Measurements from ENCODE around the gene NFKBIZ.
"Not testable (repeated sequence)": the region's sequence is repeated elsewhere in the genome, so short reads cannot be mapped to it uniquely, and the experiment has no call there.

NFKBIZ gene

DNA sequence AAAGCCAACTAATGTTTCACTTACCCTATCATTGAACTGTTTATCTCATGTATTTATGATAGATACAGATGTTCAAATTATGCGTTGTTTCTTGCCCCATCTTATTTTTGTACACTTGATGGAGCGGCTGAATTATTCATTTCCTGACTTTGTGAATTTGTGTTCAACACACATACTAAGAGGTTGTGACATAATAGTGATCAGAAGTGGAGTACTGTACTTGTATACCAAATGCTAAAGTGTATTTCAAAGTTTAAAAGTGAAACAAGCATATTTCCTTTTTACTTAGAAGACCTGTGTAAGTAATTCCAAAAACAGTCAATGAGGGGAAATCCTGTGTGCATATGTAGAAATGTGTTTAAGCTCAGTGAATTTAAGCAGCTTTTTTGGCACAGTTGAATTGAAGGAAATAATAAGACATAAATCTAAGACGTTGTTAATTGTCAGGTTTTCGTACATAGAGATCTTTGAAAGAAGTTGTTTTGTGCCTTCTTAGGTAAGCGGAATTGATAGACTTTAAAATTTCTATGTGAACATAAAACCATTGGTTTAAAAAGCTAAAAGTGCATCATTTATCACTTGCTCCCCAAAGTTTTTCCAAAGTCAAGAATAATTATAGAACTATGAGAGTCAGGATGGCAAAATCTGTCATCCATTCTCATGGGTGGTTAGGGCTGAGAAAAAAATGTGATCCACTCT, 1.9 kb downstream of the NFKBIZ start:
- no peak for DNase-seq

GRCh38 chr3:101851850-101852714, 2.8 kb downstream of the NFKBIZ start:
- DNase-seq = no peak

GRCh38 chr3:101852983-101853840, 3.9 kb downstream of the NFKBIZ start:
- DNase-seq = no peak

DNA sequence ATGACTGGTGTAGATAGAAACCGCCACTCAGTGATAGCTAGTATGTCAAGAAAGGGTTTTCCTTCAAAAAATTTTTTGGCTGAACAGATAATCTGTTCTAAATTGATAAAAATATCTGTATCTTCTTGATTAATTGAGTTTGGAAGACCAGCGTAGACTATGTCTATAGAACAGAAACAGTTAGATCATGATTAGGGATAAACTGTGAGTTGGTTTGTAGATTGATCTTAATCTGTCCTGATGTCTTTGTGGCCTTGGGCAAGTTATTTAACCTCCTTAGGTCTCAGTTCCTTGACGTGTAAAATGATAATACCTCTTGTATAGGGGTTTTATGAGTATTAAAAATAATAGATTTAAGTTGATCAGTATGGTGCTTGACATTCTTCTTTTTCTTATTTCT, 4.7 kb downstream of the NFKBIZ start:
- no peak for DNase-seq

DNA sequence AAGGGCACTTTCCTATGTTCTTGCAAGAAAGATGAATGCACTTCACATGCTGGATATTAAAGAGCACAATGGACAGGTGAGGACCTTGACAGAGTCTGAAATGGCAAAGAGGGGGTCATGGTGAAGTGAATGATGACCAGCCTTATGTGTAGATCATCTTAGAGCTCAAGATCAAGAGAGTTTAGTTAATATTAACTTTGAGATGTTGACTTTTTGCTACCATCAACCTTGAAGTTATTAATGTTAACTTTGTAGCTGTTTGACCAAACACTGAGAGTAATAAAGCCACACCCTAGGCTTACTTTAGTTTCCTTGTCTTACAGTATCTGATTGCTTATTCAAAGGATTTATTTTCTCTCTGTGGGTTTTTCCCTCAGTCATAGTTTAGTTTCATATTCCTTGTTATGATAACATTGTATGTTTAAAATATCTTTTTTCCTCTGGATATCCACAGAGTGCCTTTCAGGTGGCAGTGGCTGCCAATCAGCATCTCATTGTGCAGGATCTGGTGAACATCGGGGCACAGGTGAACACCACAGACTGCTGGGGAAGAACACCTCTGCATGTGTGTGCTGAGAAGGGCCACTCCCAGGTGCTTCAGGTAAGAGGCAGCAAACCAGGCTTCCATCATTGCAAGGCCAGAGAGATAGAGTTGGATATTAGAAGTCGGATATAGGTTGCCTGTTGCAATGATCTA, 5.4 kb downstream of the NFKBIZ start:
- no peak for DNase-seq

GRCh38 chr3:101857301-101857741, 8.0 kb downstream of the NFKBIZ start:
- DNase-seq = no peak

DNA sequence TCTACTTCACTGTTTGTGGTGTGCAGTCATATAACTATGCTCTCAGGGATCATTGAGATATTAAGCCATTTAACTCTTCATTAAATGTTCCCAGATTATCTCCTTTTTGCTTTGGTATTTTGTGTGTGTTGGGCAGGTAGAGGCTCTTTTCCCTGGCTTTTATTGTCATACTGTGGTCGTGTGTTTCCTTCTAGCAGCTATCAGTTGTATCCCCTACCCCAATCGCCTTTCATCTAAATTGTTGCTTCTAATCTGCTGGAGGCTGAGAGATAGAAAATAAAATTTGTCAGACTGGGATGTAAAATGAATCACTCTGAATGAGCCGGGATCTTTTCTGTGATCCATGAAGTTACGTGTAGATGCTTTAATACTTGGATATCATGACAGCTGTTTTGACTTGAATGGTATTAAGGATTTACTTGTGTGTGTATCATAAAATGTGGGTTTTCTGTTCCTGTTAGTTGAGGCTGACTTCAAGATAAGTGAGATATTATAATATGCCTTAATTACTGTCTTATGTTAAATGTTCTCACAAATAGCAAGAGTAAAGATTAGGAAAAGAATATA, 9.2 kb downstream of the NFKBIZ start:
- DNase-seq = no peak

DNA sequence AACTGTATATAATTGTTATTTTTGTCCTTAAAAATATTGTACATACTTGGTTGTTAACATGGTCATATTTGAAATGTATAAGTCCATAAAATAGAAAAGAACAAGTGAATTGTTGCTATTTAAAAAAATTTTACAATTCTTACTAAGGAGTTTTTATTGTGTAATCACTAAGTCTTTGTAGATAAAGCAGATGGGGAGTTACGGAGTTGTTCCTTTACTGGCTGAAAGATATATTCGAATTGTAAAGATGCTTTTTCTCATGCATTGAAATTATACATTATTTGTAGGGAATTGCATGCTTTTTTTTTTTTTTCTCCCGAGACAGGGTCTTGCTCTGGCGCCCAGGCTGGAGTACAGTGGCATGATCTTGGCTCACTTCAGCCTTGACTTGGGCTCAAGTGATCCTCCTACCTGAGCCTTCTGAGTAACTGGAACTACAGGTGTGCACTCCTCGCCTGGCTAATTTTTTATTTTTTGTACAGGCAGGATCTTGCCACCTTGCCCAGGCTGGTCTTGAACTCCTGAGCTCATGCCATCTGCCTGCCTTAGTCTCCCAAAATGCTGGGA, 10.7 kb downstream of the NFKBIZ start:
- DNase-seq = no peak

DNA sequence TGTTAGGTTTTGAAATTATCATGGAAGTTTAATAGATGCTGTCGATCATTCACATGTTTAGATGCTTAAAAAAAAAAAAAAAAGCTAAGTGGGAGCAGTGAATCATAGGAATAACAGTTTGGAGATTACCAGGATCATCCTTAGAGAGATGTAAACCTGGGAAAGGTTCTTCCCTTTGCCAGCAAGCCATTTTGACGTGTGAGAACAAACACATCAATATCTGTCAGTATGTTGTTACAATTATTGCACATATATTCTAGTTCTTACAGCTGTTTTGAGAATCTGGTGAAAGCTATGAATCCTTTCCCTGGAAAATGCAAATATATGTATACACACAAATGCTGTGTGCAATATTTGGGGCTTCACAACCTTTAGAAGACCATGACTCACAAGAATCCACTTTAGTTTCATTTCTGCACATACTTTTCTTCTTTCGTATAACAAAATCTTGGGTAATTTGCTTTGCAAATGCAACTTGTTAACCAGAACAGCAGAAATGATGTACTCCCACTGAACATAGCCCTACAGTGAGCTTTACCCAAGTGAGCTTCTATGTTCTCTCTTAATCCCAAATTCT, 12.0 kb downstream of the NFKBIZ start:
- DNase-seq = no peak

- no peak for DNase-seq
These were observed 12.6 kb downstream of the NFKBIZ start for GRCh38 chr3:101861789-101862415.

- no peak for DNase-seq
These were observed 13.3 kb downstream of the NFKBIZ start for GRCh38 chr3:101862416-101863165.

DNA sequence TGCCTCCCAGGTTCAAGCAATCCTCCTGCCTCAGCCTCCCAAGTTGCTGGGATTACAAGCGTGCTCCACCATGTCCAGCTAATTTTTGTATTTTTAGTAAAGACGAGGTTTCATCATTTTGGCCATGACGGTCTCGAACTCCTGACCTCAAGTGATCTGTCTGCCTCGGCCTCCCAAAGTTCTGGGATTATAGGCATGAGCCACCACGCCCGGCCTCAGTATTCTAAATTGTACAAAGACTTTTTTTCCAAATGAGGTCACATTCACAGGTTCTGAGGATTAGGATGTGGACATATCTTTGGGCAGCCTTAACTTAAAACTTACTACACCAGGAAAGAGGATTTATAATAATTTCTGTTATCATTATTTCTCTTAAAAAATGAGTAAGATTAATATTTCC, 15.6 kb downstream of the NFKBIZ start:
- DNase-seq = not testable (repeated sequence)

- no peak for DNase-seq
These were observed 16.6 kb downstream of the NFKBIZ start for GRCh38 chr3:101865751-101866509.

GRCh38 chr3:101867511-101867910, 18.2 kb downstream of the NFKBIZ start:
- no peak for DNase-seq

- no peak for DNase-seq
These were observed 18.7 kb downstream of the NFKBIZ start for GRCh38 chr3:101867996-101868395.

GRCh38 chr3:101868534-101869464, 19.5 kb downstream of the NFKBIZ start:
- no peak for DNase-seq

- DNase-seq = peak; percentile 30
These were observed 20.8 kb downstream of the NFKBIZ start for GRCh38 chr3:101870138-101870537.

DNA sequence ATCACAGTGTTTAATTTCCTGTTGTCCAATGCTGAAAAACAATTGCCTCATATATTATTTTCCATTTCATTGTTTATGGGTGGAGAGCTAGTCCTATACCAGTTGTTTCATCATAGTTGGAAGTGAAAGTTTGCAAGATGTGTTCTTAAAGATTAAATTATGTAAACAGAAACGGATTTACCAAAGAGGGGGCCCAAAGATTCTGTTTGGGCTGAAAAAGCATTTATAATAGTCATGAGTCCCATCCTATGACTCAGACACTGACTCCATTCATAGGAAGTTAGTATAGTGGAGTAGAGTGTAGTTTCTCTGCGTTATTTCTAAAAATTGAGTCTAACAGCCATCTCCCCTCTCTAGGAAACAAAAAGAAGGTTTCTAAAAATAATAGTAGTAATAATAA, 24.3 kb downstream of the NFKBIZ start:
- DNase-seq = peak; percentile 29
